Measurements from ENCODE around the gene TET3. TPM values are rescaled to one million over a fixed set of nuclear protein-coding genes. Genes with fewer than 3 reads are reported as not detected.

TET3 gene
- total and polyA plus RNA-seq, 3 donors from 2014 or later: 4.3 to 12.2 (median 9.7) TPM

- 80 to 91% methylated on average over 5 of the region's 5 CpGs for WGBS, 2 donors
- no peak overlapping the region for H3K27ac ChIP-seq
- peaks cover 28% of the 10 kb centered on the region for H3K4me1 ChIP-seq
- peak; percentile 10 for DNase-seq
- no peak for TF ChIP-seq POLR2A (IDR thresholded peaks at IDR 0.05)
- TF ChIP-seq CTCF (IDR thresholded peaks at IDR 0.05): no peak
- no peaks in the 10 kb centered on the region for H3K9me3 ChIP-seq
- intact Hi-C loops (cut with DNase I; ENCODE audit: low total_unique reads): no loop called here
- no peak overlapping the region for H3K4me3 ChIP-seq
- no peaks in the 10 kb centered on the region for H3K36me3 ChIP-seq (ENCODE audit: low read depth, missing control alignments)
- no peaks in the 10 kb centered on the region for H3K27me3 ChIP-seq
Observed at GRCh38 chr2:74007711-74008110, 23.0 kb downstream of the TET3 start.

DNA sequence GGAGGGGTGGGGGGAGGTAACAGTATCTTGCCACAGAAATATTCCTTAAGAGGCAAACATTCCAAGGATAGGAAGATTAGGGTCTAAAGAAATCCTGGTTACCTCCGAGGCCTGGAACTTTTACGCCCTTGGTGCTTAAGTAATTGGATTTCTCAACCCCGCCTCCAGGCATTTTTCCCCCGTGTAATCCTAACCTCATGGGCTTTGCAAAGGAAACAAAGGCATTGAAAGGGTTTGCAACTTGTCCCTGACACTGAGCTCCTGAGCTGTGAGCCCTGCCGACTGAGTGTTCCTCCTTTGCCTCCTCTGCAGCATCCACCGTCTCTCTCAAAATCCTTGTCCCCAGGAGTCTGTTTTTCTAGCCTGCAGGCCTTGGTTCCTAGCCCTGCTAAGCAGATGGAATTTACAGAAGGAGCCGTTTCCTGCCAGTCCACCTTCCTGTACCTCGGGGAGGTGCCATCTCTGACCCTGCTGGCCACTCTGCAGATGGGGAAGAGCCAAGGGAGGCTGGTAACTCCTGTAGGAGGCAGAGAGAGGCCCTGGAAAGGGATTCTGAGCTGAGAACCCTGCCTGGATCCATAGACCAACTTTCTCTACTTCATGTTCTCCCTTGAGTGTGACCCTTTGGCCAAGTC, 24.2 kb downstream of the TET3 start:
- Histone ChIP-seq H3K36me3 (ENCODE audit: low read depth, missing control alignments) (no peaks in the 10 kb centered on the region), H3K27ac (no peak overlapping the region), H3K9me3 (no peaks in the 10 kb centered on the region), H3K27me3 (no peaks in the 10 kb centered on the region), H3K4me1 (peaks cover 19% of the 10 kb centered on the region), H3K4me3 (no peak overlapping the region)
- 53 to 64% methylated on average over 8 of the region's 8 CpGs for WGBS, 2 donors
- TF ChIP-seq CTCF (IDR thresholded peaks at IDR 0.05): no peak
- TF ChIP-seq POLR2A (IDR thresholded peaks at IDR 0.05): no peak
- DNase-seq: peak; percentile 4
- intact Hi-C loops (cut with DNase I; ENCODE audit: low total_unique reads): no loop called here

DNA sequence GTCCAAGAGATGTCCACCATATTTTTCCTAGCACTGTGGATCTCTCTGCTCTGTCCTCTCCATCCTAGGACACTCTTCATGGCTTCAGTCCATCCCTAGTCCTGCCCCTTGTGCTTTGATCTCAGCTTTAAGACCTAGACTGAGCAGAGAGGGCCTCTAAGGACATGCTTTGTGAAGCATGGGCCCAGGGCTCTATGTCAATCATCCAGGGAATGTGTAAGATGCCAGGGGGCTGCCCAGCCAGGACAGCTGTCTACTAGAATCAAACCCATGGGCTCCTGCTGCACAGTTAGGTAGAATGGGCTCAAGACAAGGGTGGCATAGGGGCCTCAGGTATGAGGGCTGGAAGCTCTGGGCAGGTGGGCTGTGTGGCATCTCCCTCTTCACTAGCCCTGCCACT, 24.9 kb downstream of the TET3 start:
- H3K27ac ChIP-seq: no peak overlapping the region
- no peaks in the 10 kb centered on the region for H3K36me3 ChIP-seq (ENCODE audit: low read depth, missing control alignments)
- H3K9me3 ChIP-seq: no peaks in the 10 kb centered on the region
- H3K4me1 ChIP-seq: peaks cover 17% of the 10 kb centered on the region
- H3K27me3 ChIP-seq: no peaks in the 10 kb centered on the region
- intact Hi-C loops (cut with DNase I; ENCODE audit: low total_unique reads): no loop called here
- TF ChIP-seq CTCF (IDR thresholded peaks at IDR 0.05) (no peak), POLR2A (IDR thresholded peaks at IDR 0.05) (no peak)
- H3K4me3 ChIP-seq: no peak overlapping the region
- peak; percentile 1 for DNase-seq

GRCh38 chr2:74010087-74010541, 25.4 kb downstream of the TET3 start:
- WGBS, 2 donors: 42 to 43% methylated on average over 5 to 13 of the region's 13 CpGs
- Histone ChIP-seq H3K27ac (no peak overlapping the region), H3K9me3 (no peaks in the 10 kb centered on the region), H3K27me3 (no peaks in the 10 kb centered on the region), H3K4me1 (peaks cover 15% of the 10 kb centered on the region), H3K4me3 (no peak overlapping the region), H3K36me3 (ENCODE audit: low read depth, missing control alignments) (no peaks in the 10 kb centered on the region)
- no peak for TF ChIP-seq POLR2A (IDR thresholded peaks at IDR 0.05)
- intact Hi-C loops (cut with DNase I; ENCODE audit: low total_unique reads): no loop called here
- peak; percentile 15 for DNase-seq

DNA sequence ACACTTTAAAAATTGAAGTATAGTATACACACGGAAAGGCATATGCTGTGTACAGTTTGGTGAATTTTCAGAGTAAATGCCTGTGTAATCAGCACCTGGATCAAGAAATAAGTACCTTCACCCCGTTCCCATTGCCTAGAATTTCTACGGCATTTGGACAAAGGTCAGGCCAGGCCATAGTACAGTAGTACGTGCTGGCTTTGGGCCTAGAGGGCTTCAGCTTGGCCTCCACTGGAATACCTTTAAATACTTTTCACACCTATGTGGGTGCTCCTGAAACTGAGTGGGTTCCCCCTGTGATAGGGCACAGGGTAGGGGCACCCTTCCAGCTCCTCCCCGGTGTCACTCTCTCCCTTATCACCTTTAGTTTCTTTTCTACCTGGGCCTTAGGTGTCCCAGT, 26.5 kb downstream of the TET3 start:
- Histone ChIP-seq H3K4me3 (no peak overlapping the region), H3K27ac (no peak overlapping the region), H3K9me3 (no peaks in the 10 kb centered on the region), H3K36me3 (ENCODE audit: low read depth, missing control alignments) (no peaks in the 10 kb centered on the region), H3K27me3 (no peaks in the 10 kb centered on the region), H3K4me1 (peaks cover 7% of the 10 kb centered on the region)
- WGBS, 2 donors: 87 to 92% methylated on average over 5 of the region's 5 CpGs
- DNase-seq: no peak
- intact Hi-C loops (cut with DNase I; ENCODE audit: low total_unique reads): no loop called here
- TF ChIP-seq CTCF (IDR thresholded peaks at IDR 0.05) (no peak), POLR2A (IDR thresholded peaks at IDR 0.05) (no peak)

All from testis (tissue), 3 donors.